ENCODE data around the gene ENSA. TPM values are rescaled to one million over a fixed set of nuclear protein-coding genes. Genes with fewer than 3 reads are reported as not detected.

The ENSA gene
- total RNA-seq, 1 donor from 2014 or later = 129 TPM

DNA sequence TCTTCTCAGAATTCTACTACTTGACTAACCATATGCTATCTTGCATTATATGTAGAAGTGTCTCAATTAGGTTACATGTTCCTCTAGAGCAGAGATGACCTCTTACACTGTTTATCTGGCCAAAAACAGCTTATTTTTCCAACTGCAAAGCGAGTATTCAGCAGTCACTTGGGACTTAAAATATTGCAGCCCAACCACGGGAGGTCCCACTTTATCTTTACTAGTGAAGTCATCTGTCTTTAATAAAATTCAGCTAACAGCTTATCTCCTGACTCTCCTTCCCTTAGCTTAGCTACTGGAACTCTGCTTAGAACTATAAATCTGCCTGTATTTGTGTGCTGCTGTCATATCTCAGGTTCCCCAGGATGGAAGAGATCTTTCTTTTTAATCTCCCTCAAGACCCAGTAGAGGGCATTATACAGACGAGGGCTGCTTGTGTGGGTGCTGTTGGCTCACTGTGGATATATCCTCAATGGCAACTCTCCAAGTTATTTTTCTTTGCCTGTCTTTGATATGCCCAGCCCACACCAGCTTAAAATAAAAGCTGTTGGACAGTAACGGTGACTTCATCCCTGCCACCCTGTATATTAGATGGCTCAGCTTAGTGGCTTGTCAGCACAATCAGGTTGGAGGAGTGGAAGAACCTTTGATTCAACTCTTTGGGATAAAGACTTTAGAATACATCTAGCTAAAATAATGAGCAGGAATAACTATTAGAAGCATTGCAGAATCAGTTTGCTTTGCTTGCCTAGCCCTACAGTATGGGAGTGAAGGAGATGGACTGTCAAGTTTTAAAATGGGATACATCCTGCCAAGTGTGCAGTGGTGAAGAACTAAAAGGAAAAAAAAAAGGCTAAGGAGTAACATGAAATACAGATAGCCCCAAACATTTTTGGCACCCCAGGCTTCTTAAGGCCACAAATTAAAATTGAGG, 9.6 kb downstream of the ENSA start:
- Histone ChIP-seq H3K27ac (replicated peaks) (peak overlapping the region; percentile 80), H3K27me3 (ENCODE audit: low read depth) (no peaks in the 10 kb centered on the region), H3K36me3 (peaks cover 51% of the 10 kb centered on the region), H3K4me3 (peak overlapping the region; percentile 15), H3K4me1 (peaks cover 61% of the 10 kb centered on the region), H3K9me3 (replicated peaks) (no peaks in the 10 kb centered on the region)
- no peak for DNase-seq
- TF ChIP-seq, protein P1, sequence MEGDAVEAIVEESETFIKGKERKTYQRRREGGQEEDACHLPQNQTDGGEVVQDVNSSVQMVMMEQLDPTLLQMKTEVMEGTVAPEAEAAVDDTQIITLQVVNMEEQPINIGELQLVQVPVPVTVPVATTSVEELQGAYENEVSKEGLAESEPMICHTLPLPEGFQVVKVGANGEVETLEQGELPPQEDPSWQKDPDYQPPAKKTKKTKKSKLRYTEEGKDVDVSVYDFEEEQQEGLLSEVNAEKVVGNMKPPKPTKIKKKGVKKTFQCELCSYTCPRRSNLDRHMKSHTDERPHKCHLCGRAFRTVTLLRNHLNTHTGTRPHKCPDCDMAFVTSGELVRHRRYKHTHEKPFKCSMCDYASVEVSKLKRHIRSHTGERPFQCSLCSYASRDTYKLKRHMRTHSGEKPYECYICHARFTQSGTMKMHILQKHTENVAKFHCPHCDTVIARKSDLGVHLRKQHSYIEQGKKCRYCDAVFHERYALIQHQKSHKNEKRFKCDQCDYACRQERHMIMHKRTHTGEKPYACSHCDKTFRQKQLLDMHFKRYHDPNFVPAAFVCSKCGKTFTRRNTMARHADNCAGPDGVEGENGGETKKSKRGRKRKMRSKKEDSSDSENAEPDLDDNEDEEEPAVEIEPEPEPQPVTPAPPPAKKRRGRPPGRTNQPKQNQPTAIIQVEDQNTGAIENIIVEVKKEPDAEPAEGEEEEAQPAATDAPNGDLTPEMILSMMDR (IDR thresholded peaks at IDR 0.05; ENCODE audit: borderline replicate concordance) = peak; percentile 31
- intact Hi-C loops (cut with micrococcal nuclease) = loop anchor here (2.0 to 5.0 kb wide), 2 partner anchors 43 to 59 kb away; partner anchors contain the start of gene MCL1

GRCh38 chr1:150615346-150616201, 13.8 kb downstream of the ENSA start:
- no peak for DNase-seq
- intact Hi-C loops (cut with micrococcal nuclease) = no loop called here
- TF ChIP-seq, protein P1 (IDR thresholded peaks at IDR 0.05; ENCODE audit: borderline replicate concordance) = no peak
- H3K27ac ChIP-seq (replicated peaks) = peak overlapping the region; percentile 85
- H3K4me1 ChIP-seq = peaks cover 66% of the 10 kb centered on the region
- peaks cover 20% of the 10 kb centered on the region for H3K36me3 ChIP-seq
- no peaks in the 10 kb centered on the region for H3K27me3 ChIP-seq (ENCODE audit: low read depth)
- H3K9me3 ChIP-seq (replicated peaks) = no peaks in the 10 kb centered on the region
- H3K4me3 ChIP-seq = no peak overlapping the region

GRCh38 chr1:150613061-150613920, 16.1 kb downstream of the ENSA start:
- Histone ChIP-seq H3K9me3 (replicated peaks) (no peaks in the 10 kb centered on the region), H3K4me3 (peak overlapping the region; percentile 35), H3K27me3 (ENCODE audit: low read depth) (no peaks in the 10 kb centered on the region), H3K27ac (replicated peaks) (peak overlapping the region; percentile 85), H3K36me3 (peaks cover 12% of the 10 kb centered on the region), H3K4me1 (peaks cover 60% of the 10 kb centered on the region)
- no peak for DNase-seq
- TF ChIP-seq, protein P1 (IDR thresholded peaks at IDR 0.05; ENCODE audit: borderline replicate concordance) = no peak
- intact Hi-C loops (cut with micrococcal nuclease) = no loop called here

- H3K36me3 ChIP-seq = peaks cover under 1% of the 10 kb centered on the region
- H3K27me3 ChIP-seq (ENCODE audit: low read depth) = no peaks in the 10 kb centered on the region
- TF ChIP-seq, protein P1 (IDR thresholded peaks at IDR 0.05; ENCODE audit: borderline replicate concordance) = no peak
- no peak for DNase-seq
- H3K9me3 ChIP-seq (replicated peaks) = no peaks in the 10 kb centered on the region
- peak overlapping the region; percentile 85 for H3K27ac ChIP-seq (replicated peaks)
- H3K4me3 ChIP-seq = no peak overlapping the region
- H3K4me1 ChIP-seq = peaks cover 60% of the 10 kb centered on the region
- intact Hi-C loops (cut with micrococcal nuclease) = no loop called here
Observed at GRCh38 chr1:150612014-150612345, 17.4 kb downstream of the ENSA start.

GRCh38 chr1:150610576-150610975, 18.8 kb downstream of the ENSA start:
- TF ChIP-seq, protein P1 (IDR thresholded peaks at IDR 0.05; ENCODE audit: borderline replicate concordance) = no peak
- H3K4me1 ChIP-seq = peaks cover 60% of the 10 kb centered on the region
- no peak overlapping the region for H3K4me3 ChIP-seq

More at GRCh38 chr1:150610576-150610975, 18.8 kb downstream of the ENSA start:
- Histone ChIP-seq H3K27me3 (ENCODE audit: low read depth) (no peaks in the 10 kb centered on the region), H3K9me3 (replicated peaks) (no peaks in the 10 kb centered on the region), H3K36me3 (no peaks in the 10 kb centered on the region), H3K27ac (replicated peaks) (peak overlapping the region; percentile 85)
- intact Hi-C loops (cut with micrococcal nuclease) = no loop called here
- no peak for DNase-seq

All from left ventricle myocardium inferior (tissue), 1 donor.